Uterus (tissue), 2 donors: ENCODE measurements around the gene PPP2R3A.

Source experiments
- CTCF ChIP-seq, 4 experiments: fragments of 200-600 bp in 2 of 4; fragments of 450-650 bp in 2 of 4; sonication (generic) in 2 of 4; IDR thresholded peaks; one replicate each; pipeline ENCODE4 v1.5.1; 2016 to 2019; ENCODE audit warnings: antibody characterized with exemption in 4 of 4, mild to moderate bottlenecking in 2 of 4, moderate library complexity in 1 of 4
- POLR2A ChIP-seq, 2 donors: fragments of 450-650 bp; IDR thresholded peaks; one replicate each; pipeline ENCODE4 v1.6.1; 2016; ENCODE audit warnings: antibody characterized with exemption in 2 of 2, mild to moderate bottlenecking in 1 of 2, moderate library complexity in 1 of 2

DNA sequence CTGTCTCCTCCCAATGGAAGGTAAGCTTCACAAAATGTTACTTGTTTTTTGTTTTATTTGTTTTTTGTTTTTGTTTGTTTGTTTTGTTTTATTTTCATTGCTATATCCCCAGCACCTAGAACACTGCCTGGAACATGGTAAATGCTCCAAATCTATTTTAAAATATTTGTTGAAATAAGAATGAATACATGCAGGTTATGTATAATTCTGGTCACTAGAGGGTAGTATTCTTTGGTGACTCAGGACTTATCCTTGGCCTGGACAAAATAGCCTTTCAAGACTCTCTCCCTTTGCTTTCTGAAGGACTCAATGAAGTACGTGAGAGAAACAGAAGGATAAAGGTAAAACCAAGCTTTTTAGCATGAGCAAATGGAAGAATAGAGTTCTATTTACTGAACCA, 46.9 kb upstream of the PPP2R3A start:
- TF ChIP-seq CTCF (IDR thresholded peaks at IDR 0.05) (peak; percentile 46 to 54 (median 51)), POLR2A (IDR thresholded peaks at IDR 0.05) (no peak)
